Neural progenitor cell (in vitro differentiated cells): ENCODE data around the gene MTARC1.

Source experiments
- CTCF ChIP-seq: fragments of 200-600 bp; sonication (generic); IDR thresholded peaks from 2 replicates; pipeline ENCODE4 v1.5.1; 2017; ENCODE audit warnings: antibody characterized with exemption, mild to moderate bottlenecking
- EZH2 ChIP-seq: fragments of 200-600 bp; sonication (generic); IDR thresholded peaks from 2 replicates; pipeline ENCODE4 v1.6.1; 2017; ENCODE audit warnings: antibody characterized with exemption, mild to moderate bottlenecking, moderate library complexity
- EZH2phosphoT487 ChIP-seq: fragments of 200-600 bp; sonication (generic); IDR thresholded peaks from 2 replicates; pipeline ENCODE4 v1.6.1; 2017; ENCODE audit warnings: antibody characterized with exemption

- no peak for TF ChIP-seq CTCF
- TF ChIP-seq EZH2 = no peak
- no peak for TF ChIP-seq EZH2phosphoT487
Observed at GRCh38 chr1:220755309-220755708, 31.4 kb upstream of the MTARC1 start.
